Measurements from ENCODE around the gene MSI2.

- TF ChIP-seq POLR2A (IDR thresholded peaks at IDR 0.05) = no peak
- no peak for TF ChIP-seq CTCF (IDR thresholded peaks at IDR 0.05)
These were observed 449.8 kb downstream of the MSI2 start for GRCh38 chr17:57705921-57706695.
